ENCODE measurements around the gene RMDN2. TPM values are rescaled to one million over a fixed set of nuclear protein-coding genes. Genes with fewer than 3 reads are reported as not detected.

The RMDN2 gene
- total RNA-seq, 4 donors from 2014 or later: 7.3 to 15.0 (median 12.5) TPM

DNA sequence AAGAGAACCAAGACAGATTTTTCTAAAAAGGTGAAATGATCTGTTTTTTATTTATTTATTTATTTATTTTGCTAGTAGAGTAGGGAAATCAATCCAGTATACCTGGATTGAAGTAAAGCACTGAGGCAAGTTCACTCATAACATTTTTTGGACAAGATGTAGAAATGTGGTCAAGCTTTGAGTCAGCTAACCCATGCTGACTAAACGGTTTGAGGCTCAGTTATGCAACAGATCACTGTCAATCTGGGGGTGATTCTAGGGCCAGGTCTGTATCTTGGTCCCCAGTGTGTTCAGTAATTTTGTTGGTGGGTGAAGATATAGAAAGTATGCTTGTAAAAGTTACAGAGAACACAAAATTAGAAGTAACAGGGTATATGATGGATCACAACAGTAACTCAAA lies 60.2 kb downstream of the RMDN2 start:
- TF ChIP-seq CTCF (IDR thresholded peaks at IDR 0.05; ENCODE audit: low read depth): no peak

DNA sequence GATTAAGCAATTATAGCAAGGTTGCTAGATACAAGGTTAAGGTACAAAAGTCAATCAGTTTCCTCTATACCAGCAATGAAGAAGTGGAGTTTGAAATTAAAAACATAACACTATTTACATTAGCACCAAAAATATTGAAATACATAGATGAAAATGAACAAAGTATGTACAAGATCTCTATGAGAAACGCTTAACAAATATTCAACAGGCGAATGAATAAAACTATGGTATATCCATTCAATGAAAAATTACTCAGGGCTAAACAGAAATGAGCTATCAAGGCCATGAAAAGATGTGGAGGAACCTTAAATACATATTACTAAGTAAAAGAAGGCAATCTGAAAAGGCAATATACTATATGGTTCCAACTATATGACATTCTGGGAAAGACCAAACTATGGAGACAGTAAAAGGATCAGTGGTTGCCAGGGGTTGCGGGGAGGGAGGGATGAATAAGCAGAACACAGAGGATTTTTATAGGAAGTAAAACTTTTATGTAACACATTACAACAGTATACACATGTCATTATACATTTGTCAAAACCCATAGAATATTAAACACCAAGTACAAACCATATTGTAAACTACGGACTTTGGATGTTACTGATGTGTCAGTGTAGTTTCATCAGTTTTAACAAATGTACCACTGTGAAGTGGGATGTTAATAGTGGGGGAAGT lies 62.1 kb downstream of the RMDN2 start:
- no peak for TF ChIP-seq CTCF (IDR thresholded peaks at IDR 0.05; ENCODE audit: low read depth)

DNA sequence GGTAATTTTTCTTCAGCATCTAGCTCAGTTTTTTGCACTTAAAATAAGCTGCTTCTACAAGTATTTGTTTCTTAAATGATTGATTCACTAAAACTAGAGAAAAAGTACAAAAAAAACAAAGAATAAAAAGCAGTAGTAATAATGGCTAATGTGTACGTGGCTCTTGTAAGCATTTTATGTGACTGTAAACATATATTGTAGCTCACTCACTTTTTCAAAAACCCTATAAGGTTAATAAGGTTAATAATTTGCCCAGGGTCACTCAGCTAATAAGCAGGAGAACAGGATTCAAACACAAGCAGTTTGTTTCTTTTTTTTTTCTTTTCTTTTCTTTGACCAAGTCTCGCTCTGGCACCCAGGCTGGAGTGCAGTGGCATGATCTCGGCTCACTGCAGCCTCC lies 67.5 kb downstream of the RMDN2 start:
- TF ChIP-seq CTCF (IDR thresholded peaks at IDR 0.05; ENCODE audit: low read depth): no peak

DNA sequence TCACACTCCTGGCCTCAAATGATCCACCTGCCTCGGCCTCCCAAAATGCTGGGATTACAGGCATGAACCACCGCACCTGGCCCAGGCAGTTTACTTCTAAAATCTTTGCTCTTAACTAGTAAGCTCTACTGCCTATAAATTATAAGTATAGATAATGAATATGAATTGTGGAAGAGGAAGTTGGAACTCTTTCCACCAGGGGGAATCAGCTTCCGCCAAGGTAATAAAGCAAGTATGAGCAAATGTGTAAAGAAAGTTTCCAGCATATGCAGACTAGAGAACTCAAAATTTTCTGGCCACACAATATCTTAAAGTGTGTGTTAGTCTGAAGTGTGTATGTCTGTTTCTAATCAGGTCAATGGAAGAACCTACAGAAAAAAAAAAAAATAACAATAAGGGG lies 68.1 kb downstream of the RMDN2 start:
- TF ChIP-seq CTCF (IDR thresholded peaks at IDR 0.05; ENCODE audit: low read depth): no peak

DNA sequence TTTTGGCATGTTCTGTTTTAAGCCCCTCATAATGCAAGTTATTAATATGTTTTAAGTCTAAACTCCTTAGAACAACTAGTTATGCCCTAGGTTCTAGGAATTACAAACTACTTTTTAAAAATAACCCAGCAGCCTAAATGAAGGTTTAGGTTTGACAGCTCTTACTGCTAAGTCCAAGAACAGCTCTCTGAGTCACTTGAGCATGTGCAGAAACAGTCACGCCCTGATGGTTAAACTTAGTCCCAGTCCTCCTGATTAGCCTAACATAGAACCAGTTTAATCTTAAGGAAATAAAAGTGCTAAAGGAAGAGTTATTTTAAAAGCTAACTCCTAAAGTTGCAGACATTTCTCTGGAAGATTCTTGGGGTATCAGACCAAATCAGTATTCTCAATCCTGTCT lies 72.5 kb downstream of the RMDN2 start:
- no peak for TF ChIP-seq CTCF (IDR thresholded peaks at IDR 0.05; ENCODE audit: low read depth)

DNA sequence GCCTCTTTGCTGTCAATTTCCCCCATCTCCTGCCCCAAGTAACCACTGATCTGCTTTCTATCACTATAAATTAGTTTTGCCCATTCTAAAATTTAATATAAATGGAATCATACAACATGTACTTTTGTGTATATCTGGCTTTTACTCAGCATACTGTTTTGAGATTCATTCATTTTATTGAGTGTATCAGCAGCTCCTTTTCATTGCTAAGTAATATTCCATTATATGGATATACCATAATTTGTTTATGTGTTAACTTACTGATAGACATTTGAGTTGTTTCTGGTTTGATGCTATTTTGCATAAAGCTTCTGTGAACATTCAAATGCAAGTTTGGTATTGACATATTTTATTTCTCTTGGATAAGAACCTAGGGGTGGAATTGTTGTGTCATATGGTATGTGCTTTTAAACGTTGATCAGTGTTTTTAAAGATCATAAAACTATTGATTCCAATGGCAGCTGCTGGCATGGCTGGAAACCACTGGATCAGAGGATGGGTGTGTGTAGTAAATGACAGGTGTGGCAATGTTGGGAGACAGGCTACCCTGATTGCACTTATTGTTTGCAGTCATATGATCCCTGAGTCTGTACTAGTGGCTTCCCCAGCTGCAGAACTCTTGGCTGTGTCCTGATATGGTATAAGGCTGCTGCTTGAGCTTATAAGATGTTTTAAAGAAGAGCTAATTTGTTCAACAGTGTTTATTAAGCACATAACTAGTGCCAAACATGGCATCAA lies 75.6 kb downstream of the RMDN2 start:
- TF ChIP-seq CTCF (IDR thresholded peaks at IDR 0.05; ENCODE audit: low read depth): no peak

DNA sequence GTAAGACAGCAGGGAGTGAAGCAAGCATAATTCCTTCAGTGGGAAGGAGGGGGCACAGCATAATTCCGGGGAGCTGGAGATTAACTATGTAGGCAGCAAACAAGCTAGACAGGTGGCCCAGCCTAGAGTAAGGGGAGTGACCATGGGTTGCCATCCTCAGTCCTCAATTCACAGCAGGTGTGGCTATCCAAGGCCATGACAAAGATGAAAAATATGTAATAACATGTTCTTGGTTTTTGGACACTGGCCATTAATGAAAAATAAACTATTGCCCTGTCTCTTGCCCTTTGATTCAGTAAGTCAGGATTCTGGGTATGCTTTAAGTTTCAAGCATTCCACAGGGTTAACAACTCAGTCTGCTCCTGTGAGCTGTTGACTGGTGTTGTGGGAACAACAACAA lies 85.9 kb downstream of the RMDN2 start:
- TF ChIP-seq CTCF (IDR thresholded peaks at IDR 0.05; ENCODE audit: low read depth): no peak

Measured in subcutaneous adipose tissue (tissue), 4 donors.